Measurements from ENCODE around the gene CBLL1. TPM values are rescaled to one million over a fixed set of nuclear protein-coding genes. Genes with fewer than 3 reads are reported as not detected.

CBLL1 gene
- polyA plus RNA-seq, 3 donors: 15.7 to 26.9 (median 20.6) TPM

DNA sequence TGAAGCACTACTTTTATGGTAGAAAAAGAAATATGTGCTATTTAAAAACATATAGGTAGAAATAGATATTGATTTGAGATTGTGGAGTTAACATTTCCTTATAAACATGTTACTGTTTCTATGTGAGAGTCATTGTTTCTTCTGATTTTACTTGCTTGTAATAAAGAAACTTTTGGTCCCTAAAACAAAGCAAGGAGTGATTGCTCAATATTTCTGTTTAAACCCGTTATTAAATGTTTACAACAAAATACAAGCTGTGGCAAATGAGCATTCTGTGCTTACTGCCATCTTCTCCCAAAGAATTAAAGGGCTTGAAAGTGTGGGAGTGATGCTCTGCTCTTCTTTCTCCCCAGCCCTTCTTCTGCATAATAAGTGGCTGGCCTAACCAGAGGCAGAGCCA is 22.7 kb upstream of the CBLL1 start:
- Histone ChIP-seq H4K20me1 (ENCODE audit: insufficient read depth, low read length) (no peaks in the 10 kb centered on the region), H3K9ac (ENCODE audit: insufficient read depth, low read length, poor library complexity, severe bottlenecking) (no peak overlapping the region), H3K9me3 (replicated peaks in 1 of 2; ENCODE audit: control insufficient read depth in 1 of 2, insufficient read depth in 1 of 2, low read length in 2 of 2) (no peaks in the 10 kb centered on the region), H2AFZ (ENCODE audit: insufficient read depth, low read depth, low read length, poor library complexity, severe bottlenecking) (no peak overlapping the region), H3K79me2 (ENCODE audit: insufficient read depth, low read length) (no peaks in the 10 kb centered on the region), H3K27ac (ENCODE audit: low read depth in 1 of 2, low read length in 2 of 2) (no peak overlapping the region), H3K4me2 (replicated peaks; ENCODE audit: extremely low read depth, low read length, poor library complexity, severe bottlenecking) (no peak overlapping the region), H3K4me1 (ENCODE audit: control insufficient read depth in 1 of 2, insufficient read depth in 2 of 2, low read length in 2 of 2) (no peaks in the 10 kb centered on the region), H3K27me3 (ENCODE audit: control insufficient read depth in 2 of 2, insufficient read depth in 2 of 2, low read length in 2 of 2) (no peaks in the 10 kb centered on the region), H3K4me3 (replicated peaks in 1 of 3; ENCODE audit: low read depth in 2 of 3, low read length in 3 of 3) (no peak overlapping the region), H3K36me3 (replicated peaks in 1 of 2; ENCODE audit: control insufficient read depth in 1 of 2, insufficient read depth in 2 of 2, low read length in 2 of 2) (no peaks in the 10 kb centered on the region)
- Mint-ChIP-seq H3K27me3 (ENCODE audit: low read depth in 3 of 3) (peaks cover 0 to 1% (median 0%) of the 10 kb centered on the region in 3 donors), H3K36me3 (no peaks in the 10 kb centered on the region), H3K4me3 (no peak overlapping the region), H3K9me3 (no peaks in the 10 kb centered on the region), H3K4me1 (no peaks in the 10 kb centered on the region), H3K27ac (no peak overlapping the region)
- no CpG with 5 or more reads among the region's 1 CpG for WGBS (ENCODE audit: insufficient coverage)
- intact Hi-C loops (cut with micrococcal nuclease): no loop called here
- TF ChIP-seq, protein P1, sequence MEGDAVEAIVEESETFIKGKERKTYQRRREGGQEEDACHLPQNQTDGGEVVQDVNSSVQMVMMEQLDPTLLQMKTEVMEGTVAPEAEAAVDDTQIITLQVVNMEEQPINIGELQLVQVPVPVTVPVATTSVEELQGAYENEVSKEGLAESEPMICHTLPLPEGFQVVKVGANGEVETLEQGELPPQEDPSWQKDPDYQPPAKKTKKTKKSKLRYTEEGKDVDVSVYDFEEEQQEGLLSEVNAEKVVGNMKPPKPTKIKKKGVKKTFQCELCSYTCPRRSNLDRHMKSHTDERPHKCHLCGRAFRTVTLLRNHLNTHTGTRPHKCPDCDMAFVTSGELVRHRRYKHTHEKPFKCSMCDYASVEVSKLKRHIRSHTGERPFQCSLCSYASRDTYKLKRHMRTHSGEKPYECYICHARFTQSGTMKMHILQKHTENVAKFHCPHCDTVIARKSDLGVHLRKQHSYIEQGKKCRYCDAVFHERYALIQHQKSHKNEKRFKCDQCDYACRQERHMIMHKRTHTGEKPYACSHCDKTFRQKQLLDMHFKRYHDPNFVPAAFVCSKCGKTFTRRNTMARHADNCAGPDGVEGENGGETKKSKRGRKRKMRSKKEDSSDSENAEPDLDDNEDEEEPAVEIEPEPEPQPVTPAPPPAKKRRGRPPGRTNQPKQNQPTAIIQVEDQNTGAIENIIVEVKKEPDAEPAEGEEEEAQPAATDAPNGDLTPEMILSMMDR (IDR thresholded peaks at IDR 0.05): no peak
- DNase-seq: no peak

DNA sequence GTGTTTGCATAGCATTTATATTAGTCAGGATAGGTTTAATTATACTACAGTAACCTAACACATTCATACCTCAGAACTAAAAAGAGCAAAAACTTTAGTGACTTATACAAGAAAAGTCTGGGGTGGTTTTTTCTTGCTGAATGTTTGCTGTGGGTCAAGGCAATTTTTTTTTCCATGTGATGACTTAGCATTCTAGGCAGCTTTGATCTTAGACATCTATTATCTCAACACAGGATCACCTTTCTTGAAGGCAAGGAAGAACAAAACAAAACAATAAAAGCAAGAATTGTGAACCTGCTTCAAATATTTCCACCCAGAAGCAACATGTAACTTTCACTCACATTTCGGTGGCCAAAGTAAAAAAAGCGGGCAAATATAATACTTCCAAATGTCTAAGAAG is 20.7 kb upstream of the CBLL1 start:
- Mint-ChIP-seq H3K36me3 (no peaks in the 10 kb centered on the region), H3K9me3 (no peaks in the 10 kb centered on the region), H3K27me3 (ENCODE audit: low read depth in 3 of 3) (peaks cover 0 to 7% (median 2%) of the 10 kb centered on the region in 3 donors), H3K27ac (no peak overlapping the region), H3K4me3 (no peak overlapping the region), H3K4me1 (no peaks in the 10 kb centered on the region)
- H3K4me3 ChIP-seq (replicated peaks in 1 of 3; ENCODE audit: low read depth in 2 of 3, low read length in 3 of 3): no peak overlapping the region
- no peak overlapping the region for H3K4me2 ChIP-seq (replicated peaks; ENCODE audit: extremely low read depth, low read length, poor library complexity, severe bottlenecking)
- H3K9me3 ChIP-seq (replicated peaks in 1 of 2; ENCODE audit: control insufficient read depth in 1 of 2, insufficient read depth in 1 of 2, low read length in 2 of 2): no peaks in the 10 kb centered on the region
- intact Hi-C loops (cut with micrococcal nuclease): no loop called here
- no CpG with 5 or more reads among the region's 2 CpGs for WGBS (ENCODE audit: insufficient coverage)
- H3K27me3 ChIP-seq (ENCODE audit: control insufficient read depth in 2 of 2, insufficient read depth in 2 of 2, low read length in 2 of 2): no peaks in the 10 kb centered on the region
- H4K20me1 ChIP-seq (ENCODE audit: insufficient read depth, low read length): no peaks in the 10 kb centered on the region
- H3K36me3 ChIP-seq (replicated peaks in 1 of 2; ENCODE audit: control insufficient read depth in 1 of 2, insufficient read depth in 2 of 2, low read length in 2 of 2): no peaks in the 10 kb centered on the region
- H2AFZ ChIP-seq (ENCODE audit: insufficient read depth, low read depth, low read length, poor library complexity, severe bottlenecking): no peak overlapping the region
- H3K27ac ChIP-seq (ENCODE audit: low read depth in 1 of 2, low read length in 2 of 2): no peak overlapping the region
- no peak for DNase-seq
- H3K4me1 ChIP-seq (ENCODE audit: control insufficient read depth in 1 of 2, insufficient read depth in 2 of 2, low read length in 2 of 2): no peaks in the 10 kb centered on the region
- TF ChIP-seq, protein P1 (IDR thresholded peaks at IDR 0.05): no peak
- H3K79me2 ChIP-seq (ENCODE audit: insufficient read depth, low read length): no peaks in the 10 kb centered on the region
- H3K9ac ChIP-seq (ENCODE audit: insufficient read depth, low read length, poor library complexity, severe bottlenecking): no peak overlapping the region
